Uterus (tissue), 2 donors: ENCODE results near the gene RNU6-1.

Experiments used
- POLR2A ChIP-seq, 2 donors: fragments of 450-650 bp; IDR thresholded peaks; one replicate each; pipeline ENCODE4 v1.6.1; 2016; ENCODE audit warnings: antibody characterized with exemption in 2 of 2, mild to moderate bottlenecking in 1 of 2, moderate library complexity in 1 of 2
- TF ChIP-seq, protein P1 (sequence below), 4 experiments: fragments of 200-600 bp in 2 of 4; fragments of 450-650 bp in 2 of 4; sonication (generic) in 2 of 4; IDR thresholded peaks; one replicate each; pipeline ENCODE4 v1.5.1; 2016 to 2019; ENCODE audit warnings: antibody characterized with exemption in 4 of 4, mild to moderate bottlenecking in 2 of 4, moderate library complexity in 1 of 4

DNA sequence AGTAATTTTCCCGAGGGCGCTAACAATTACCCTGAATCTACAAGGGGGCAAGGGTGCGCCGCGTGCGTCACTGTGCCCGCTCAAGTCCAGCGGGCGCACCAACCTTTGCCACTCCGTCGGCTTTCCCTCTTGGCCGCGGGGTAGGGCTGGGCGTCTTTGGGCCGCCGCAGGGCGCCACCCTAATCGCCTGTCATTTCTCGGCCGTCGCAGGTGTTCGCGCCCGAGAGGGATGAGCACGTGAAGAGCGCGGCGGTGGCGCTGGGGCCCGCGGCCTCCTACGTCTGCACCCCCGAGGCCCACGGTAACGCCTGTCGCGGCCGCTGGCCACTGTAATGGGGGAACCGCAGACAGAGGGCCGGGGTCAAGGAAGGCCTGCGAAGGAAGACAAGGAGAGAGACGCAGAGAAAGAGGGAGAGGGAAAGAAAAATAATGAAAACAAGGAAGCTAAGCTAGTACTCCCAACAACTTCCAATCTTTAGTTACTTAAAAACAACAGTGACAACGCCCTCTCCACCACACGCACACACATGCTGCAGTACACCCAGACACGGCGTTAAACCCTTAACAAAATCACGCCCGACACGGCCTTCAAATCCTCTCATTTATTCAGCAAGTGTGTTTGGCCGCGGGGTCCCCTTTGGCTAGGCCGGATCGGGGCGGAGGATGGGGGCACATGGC lies 10.7 kb downstream of the RNU6-1 start:
- TF ChIP-seq, protein P1, sequence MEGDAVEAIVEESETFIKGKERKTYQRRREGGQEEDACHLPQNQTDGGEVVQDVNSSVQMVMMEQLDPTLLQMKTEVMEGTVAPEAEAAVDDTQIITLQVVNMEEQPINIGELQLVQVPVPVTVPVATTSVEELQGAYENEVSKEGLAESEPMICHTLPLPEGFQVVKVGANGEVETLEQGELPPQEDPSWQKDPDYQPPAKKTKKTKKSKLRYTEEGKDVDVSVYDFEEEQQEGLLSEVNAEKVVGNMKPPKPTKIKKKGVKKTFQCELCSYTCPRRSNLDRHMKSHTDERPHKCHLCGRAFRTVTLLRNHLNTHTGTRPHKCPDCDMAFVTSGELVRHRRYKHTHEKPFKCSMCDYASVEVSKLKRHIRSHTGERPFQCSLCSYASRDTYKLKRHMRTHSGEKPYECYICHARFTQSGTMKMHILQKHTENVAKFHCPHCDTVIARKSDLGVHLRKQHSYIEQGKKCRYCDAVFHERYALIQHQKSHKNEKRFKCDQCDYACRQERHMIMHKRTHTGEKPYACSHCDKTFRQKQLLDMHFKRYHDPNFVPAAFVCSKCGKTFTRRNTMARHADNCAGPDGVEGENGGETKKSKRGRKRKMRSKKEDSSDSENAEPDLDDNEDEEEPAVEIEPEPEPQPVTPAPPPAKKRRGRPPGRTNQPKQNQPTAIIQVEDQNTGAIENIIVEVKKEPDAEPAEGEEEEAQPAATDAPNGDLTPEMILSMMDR (IDR thresholded peaks at IDR 0.05): no peak
- TF ChIP-seq POLR2A (IDR thresholded peaks at IDR 0.05): no peak
